HEK293 (cell line): ENCODE results near the gene SDC1.

Source experiments
- CTCF ChIA-PET: fragments of 350-600 bp; formaldehyde crosslinking; extraction: SDS; loops from one replicate; lab custom pipeline; 2021; ENCODE audit warnings: antibody characterized with exemption; lab: Yijun Ruan, JAX
- POLR2A ChIA-PET: fragments of 300-600 bp; formaldehyde crosslinking; extraction: SDS; loops from one replicate; lab custom pipeline; 2020; ENCODE audit warnings: antibody characterized with exemption, inconsistent platforms; lab: Yijun Ruan, JAX
- H3K27ac ChIP-seq: fragments of 200-500 bp; sonication (Bioruptor generic); 2 replicates; pipeline ENCODE4 v1.5.1; 2014; ENCODE audit warnings: low read depth, low read length, control low read depth, inconsistent platforms; ENCODE audit errors: extremely low read depth
- H3K36me3 ChIP-seq, 2 experiments: fragments of 200-500 bp in 1 of 2; sonication (Bioruptor generic) in 1 of 2; 1 replicate in 1 of 2; 2 replicates in 1 of 2; pipeline ENCODE4 v1.5.1; 2014 to 2017; ENCODE audit warnings: inconsistent platforms in 2 of 2, low read length in 2 of 2; ENCODE audit not compliant: control insufficient read depth in 2 of 2, insufficient read depth in 1 of 2
- H3K4me1 ChIP-seq: fragments of 200-500 bp; sonication (Bioruptor generic); 2 replicates; pipeline ENCODE4 v1.5.1; 2014; ENCODE audit warnings: mild to moderate bottlenecking, low read length, inconsistent platforms; ENCODE audit not compliant: control insufficient read depth, insufficient read depth
- H3K4me3 ChIP-seq: 2 replicates; pipeline ENCODE4 v1.5.1; 2011; ENCODE audit warnings: low read depth, mild to moderate bottlenecking, control low read depth, low read length, moderate library complexity
- H3K9me3 ChIP-seq: fragments of 200-500 bp; sonication (Bioruptor generic); 2 replicates; pipeline ENCODE4 v1.5.1; 2014; ENCODE audit warnings: low read depth, low read length, inconsistent platforms; ENCODE audit not compliant: control insufficient read depth, insufficient read depth
- HOXD13 ChIP-seq: sonication (generic); formaldehyde crosslinking; IDR thresholded peaks from 2 replicates; pipeline ENCODE4 v1.8.0; 2022; ENCODE audit warnings: missing genetic modification reagents, borderline replicate concordance
- KLF9 ChIP-seq: fragments of 450-650 bp; formaldehyde crosslinking; IDR thresholded peaks from 2 replicates; pipeline ENCODE4 v1.5.1; 2016; ENCODE audit warnings: missing biosample characterization, missing genetic modification characterization, low read depth
- PRDM10 ChIP-seq: fragments of 450-650 bp; formaldehyde crosslinking; IDR thresholded peaks from 2 replicates; pipeline ENCODE4 v1.5.1; 2016; ENCODE audit warnings: missing biosample characterization, missing genetic modification characterization
- SALL2 ChIP-seq: fragments of 450-650 bp; formaldehyde crosslinking; IDR thresholded peaks from 2 replicates; pipeline ENCODE4 v1.5.0; 2017; ENCODE audit warnings: missing biosample characterization, mild to moderate bottlenecking, missing genetic modification characterization, borderline replicate concordance
- SCRT1 ChIP-seq: fragments of 450-650 bp; formaldehyde crosslinking; IDR thresholded peaks from 2 replicates; pipeline ENCODE4 v1.5.1; 2016; ENCODE audit warnings: missing biosample characterization, missing genetic modification characterization, borderline replicate concordance
- ZFP37 ChIP-seq: fragments of 450-650 bp; formaldehyde crosslinking; IDR thresholded peaks from 2 replicates; pipeline ENCODE4 v1.5.1; 2016; ENCODE audit warnings: missing biosample characterization, missing genetic modification characterization
- ZNF157 ChIP-seq: fragments of 450-650 bp; formaldehyde crosslinking; IDR thresholded peaks from 2 replicates; pipeline ENCODE4 v1.5.1; 2016; ENCODE audit warnings: missing biosample characterization, missing genetic modification characterization
- ZNF184 ChIP-seq: fragments of 450-650 bp; IDR thresholded peaks from 2 replicates; pipeline ENCODE4 v1.5.1; 2018; ENCODE audit warnings: missing biosample characterization, mild to moderate bottlenecking, missing genetic modification characterization
- ZNF23 ChIP-seq: fragments of 450-650 bp; formaldehyde crosslinking; IDR thresholded peaks from 2 replicates; pipeline ENCODE4 v1.5.1; 2016; ENCODE audit warnings: missing biosample characterization, missing genetic modification characterization, borderline replicate concordance
- ZNF266 ChIP-seq: fragments of 450-650 bp; formaldehyde crosslinking; IDR thresholded peaks from 2 replicates; pipeline ENCODE4 v1.5.1; 2016; ENCODE audit warnings: missing biosample characterization, missing genetic modification characterization, low read depth
- ZNF311 ChIP-seq: fragments of 450-650 bp; formaldehyde crosslinking; IDR thresholded peaks from 2 replicates; pipeline ENCODE4 v1.5.1; 2017; ENCODE audit warnings: missing biosample characterization, missing genetic modification characterization, borderline replicate concordance
- ZNF354C ChIP-seq: fragments of 450-650 bp; formaldehyde crosslinking; IDR thresholded peaks from 2 replicates; pipeline ENCODE4 v1.5.1; 2016; ENCODE audit warnings: missing biosample characterization, missing genetic modification characterization, low read depth, borderline replicate concordance
- ZNF416 ChIP-seq: fragments of 450-650 bp; formaldehyde crosslinking; IDR thresholded peaks from 2 replicates; pipeline ENCODE4 v1.5.1; 2016; ENCODE audit warnings: missing biosample characterization, missing genetic modification characterization
- ZNF510 ChIP-seq: fragments of 450-650 bp; formaldehyde crosslinking; IDR thresholded peaks from 2 replicates; pipeline ENCODE4 v1.5.1; 2018; ENCODE audit warnings: mild to moderate bottlenecking, missing genetic modification characterization, missing biosample characterization; ENCODE audit not compliant: insufficient replicate concordance
- ZNF513 ChIP-seq: fragments of 450-650 bp; IDR thresholded peaks from 2 replicates; pipeline ENCODE4 v1.5.1; 2018; ENCODE audit warnings: missing biosample characterization, missing genetic modification characterization
- ZNF529 ChIP-seq: fragments of 450-650 bp; formaldehyde crosslinking; IDR thresholded peaks from 2 replicates; pipeline ENCODE4 v1.5.1; 2017; ENCODE audit warnings: missing genetic modification characterization, missing biosample characterization; ENCODE audit not compliant: insufficient replicate concordance
- ZNF677 ChIP-seq: fragments of 450-650 bp; IDR thresholded peaks from 2 replicates; pipeline ENCODE4 v1.5.0; 2018; ENCODE audit warnings: missing biosample characterization, mild to moderate bottlenecking, missing genetic modification characterization, moderate library complexity
- ZNF707 ChIP-seq: fragments of 450-650 bp; formaldehyde crosslinking; IDR thresholded peaks from 2 replicates; pipeline ENCODE4 v1.5.1; 2016; ENCODE audit warnings: missing biosample characterization, missing genetic modification characterization

The SDC1 gene

GRCh38 chr2:20182241-20182931 is 42.5 kb downstream of the SDC1 start:
- Histone ChIP-seq H3K36me3 (no peaks in the 10 kb centered on the region), H3K27ac (no peak overlapping the region), H3K9me3 (no peaks in the 10 kb centered on the region), H3K4me1 (no peaks in the 10 kb centered on the region), H3K4me3 (no peak overlapping the region)
- TF ChIP-seq SCRT1 (tag by site-specific recombination): no peak
- no peak for TF ChIP-seq ZNF266 (tag by site-specific recombination)
- no peak for TF ChIP-seq ZFP37
- no peak for TF ChIP-seq ZNF157 (tag by site-specific recombination)
- no peak for TF ChIP-seq ZNF529 (tag by site-specific recombination)
- no peak for TF ChIP-seq ZNF510 (tag by site-specific recombination)
- no peak for TF ChIP-seq ZNF354C (tag by site-specific recombination)
- no peak for TF ChIP-seq ZNF416 (tag by site-specific recombination)
- TF ChIP-seq PRDM10 (tag by site-specific recombination): no peak
- TF ChIP-seq ZNF23 (tag by site-specific recombination): no peak
- TF ChIP-seq ZNF184 (tag by site-specific recombination): no peak
- TF ChIP-seq HOXD13 (CRISPR knock-in tag): no peak
- POLR2A ChIA-PET: no interaction called here
- CTCF ChIA-PET: interaction anchor here (0.8 kb wide), 1 partner anchor 363 kb away, joined by 4 read pairs; no protein-coding TSS in a partner anchor

- Histone ChIP-seq H3K4me1 (no peaks in the 10 kb centered on the region), H3K4me3 (no peak overlapping the region), H3K27ac (no peak overlapping the region), H3K36me3 (no peaks in the 10 kb centered on the region), H3K9me3 (no peaks in the 10 kb centered on the region)
- CTCF ChIA-PET: no interaction called here
- TF ChIP-seq ZNF677 (tag by site-specific recombination) (no peak), KLF9 (no peak), ZNF707 (tag by site-specific recombination) (no peak), ZNF311 (tag by site-specific recombination) (no peak), ZNF513 (tag by site-specific recombination) (no peak), SALL2 (tag by site-specific recombination) (no peak)
- POLR2A ChIA-PET: no interaction called here
These were observed 43.2 kb downstream of the SDC1 start for GRCh38 chr2:20181761-20182160.
